Calu3 (cell line): ENCODE results near the gene TEKT5. TPM values are rescaled to one million over a fixed set of nuclear protein-coding genes. Genes with fewer than 3 reads are reported as not detected.
"Not testable (repeated sequence)": the region's sequence is repeated elsewhere in the genome, so short reads cannot be mapped to it uniquely, and the experiment has no call there.

Experiments used
- BruUV-seq: library from RNA; stranded (reverse); fragments of 400-500 nt; replicated peaks from 2 replicates; lab custom pipeline; 2021; lab: Mats Ljungman, UMichigan
- CTCF ChIA-PET: fragments of 300-600 bp; sonication (Branson Sonifier 250); formaldehyde crosslinking; loops from one replicate; lab custom pipeline; 2022; ENCODE audit warnings: antibody characterized with exemption; lab: Charles Lee
- DNase-seq: peaks from one replicate; pipeline ENCODE4 v3.0.0; 2022
- H3K27ac Mint-ChIP-seq: one replicate; pipeline ENCODE4 v1.8.0; 2022; ENCODE audit warnings: mixed read lengths; ENCODE audit not compliant: unreplicated experiment
- H3K27me3 Mint-ChIP-seq: one replicate; pipeline ENCODE4 v1.8.0; 2022; ENCODE audit warnings: mixed read lengths; ENCODE audit not compliant: unreplicated experiment
- H3K36me3 Mint-ChIP-seq: one replicate; pipeline ENCODE4 v1.8.0; 2022; ENCODE audit warnings: mild to moderate bottlenecking, moderate library complexity, mixed read lengths; ENCODE audit not compliant: insufficient read depth, unreplicated experiment
- H3K4me1 Mint-ChIP-seq: one replicate; pipeline ENCODE4 v1.8.0; 2022; ENCODE audit warnings: mild to moderate bottlenecking, low read depth, mixed read lengths; ENCODE audit not compliant: unreplicated experiment
- H3K4me3 Mint-ChIP-seq: one replicate; pipeline ENCODE4 v1.8.0; 2022; ENCODE audit warnings: mild to moderate bottlenecking, low read depth, moderate library complexity, mixed read lengths; ENCODE audit not compliant: unreplicated experiment
- H3K9me3 Mint-ChIP-seq: one replicate; pipeline ENCODE4 v1.8.0; 2022; ENCODE audit warnings: low read depth, mixed read lengths; ENCODE audit not compliant: unreplicated experiment
- CTCF ChIP-seq: fragments of 200-600 bp; IDR thresholded peaks from one replicate; pipeline ENCODE4 v1.8.0; 2022; ENCODE audit warnings: antibody characterized with exemption; ENCODE audit not compliant: unreplicated experiment
- intact Hi-C: fragments of 100-400 bp; cut with micrococcal nuclease; formaldehyde crosslinking; loops from one replicate; pipeline ENCODE4 v1.10.0; 2022; ENCODE audit not compliant: unreplicated experiment
- total RNA-seq: library from RNA; stranded (reverse); gene quantifications from 2 replicates; pipeline ENCODE4 v1.2.3, GENCODE V29; 2022

TEKT5 gene
- total RNA-seq, 1 experiment from 2014 or later: not detected

- H3K27me3 Mint-ChIP-seq: no peaks in the 10 kb centered on the region
- H3K9me3 Mint-ChIP-seq: no peaks in the 10 kb centered on the region
- no peak overlapping the region for H3K4me3 Mint-ChIP-seq
- H3K36me3 Mint-ChIP-seq: no peaks in the 10 kb centered on the region
- peaks cover 34% of the 10 kb centered on the region for H3K4me1 Mint-ChIP-seq
- intact Hi-C loops: no loop called here
- DNase-seq: no peak
- TF ChIP-seq CTCF: no peak
- CTCF ChIA-PET: no interaction called here
- H3K27ac Mint-ChIP-seq: no peak overlapping the region
- BruUV-seq: no TSS peak
Measured at GRCh38 chr16:10622036-10622921, 72.5 kb downstream of the TEKT5 start.

GRCh38 chr16:10621216-10621949 lies 73.3 kb downstream of the TEKT5 start:
- H3K4me3 Mint-ChIP-seq, DNase-seq, intact Hi-C loops, H3K27me3 Mint-ChIP-seq, H3K36me3 Mint-ChIP-seq, BruUV-seq, H3K9me3 Mint-ChIP-seq, H3K27ac Mint-ChIP-seq, CTCF ChIA-PET: not testable (repeated sequence)
- peaks cover 39% of the 10 kb centered on the region for H3K4me1 Mint-ChIP-seq

- Mint-ChIP-seq H3K4me1 (peaks cover 39% of the 10 kb centered on the region), H3K27ac (no peak overlapping the region), H3K27me3 (no peaks in the 10 kb centered on the region), H3K36me3 (no peaks in the 10 kb centered on the region), H3K4me3 (peak overlapping the region; percentile 68), H3K9me3 (no peaks in the 10 kb centered on the region)
- CTCF ChIA-PET: no interaction called here
- BruUV-seq: no TSS peak
- intact Hi-C loops: no loop called here
- no peak for DNase-seq
- TF ChIP-seq CTCF: no peak
Measured at GRCh38 chr16:10620120-10620519, 74.6 kb downstream of the TEKT5 start.

GRCh38 chr16:10619271-10619849 lies 75.4 kb downstream of the TEKT5 start:
- Mint-ChIP-seq H3K9me3 (no peaks in the 10 kb centered on the region), H3K27ac (peak overlapping the region; percentile 38), H3K4me1 (peaks cover 32% of the 10 kb centered on the region), H3K27me3 (no peaks in the 10 kb centered on the region), H3K4me3 (peak overlapping the region; percentile 68), H3K36me3 (no peaks in the 10 kb centered on the region)
- peak; percentile 76 for DNase-seq
- intact Hi-C loops: no loop called here
- BruUV-seq: no TSS peak
- CTCF ChIA-PET: no interaction called here
- TF ChIP-seq CTCF: no peak
